GM04504 (cell line): ENCODE data around the gene ULK4.
"Not testable (repeated sequence)": the region's sequence is repeated elsewhere in the genome, so short reads cannot be mapped to it uniquely, and the experiment has no call there.

Experiments used
- DNase-seq: peaks from one replicate; pipeline ENCODE4 v3.0.0-alpha.2; 2012; ENCODE audit warnings: low read depth

Gene ULK4

DNA sequence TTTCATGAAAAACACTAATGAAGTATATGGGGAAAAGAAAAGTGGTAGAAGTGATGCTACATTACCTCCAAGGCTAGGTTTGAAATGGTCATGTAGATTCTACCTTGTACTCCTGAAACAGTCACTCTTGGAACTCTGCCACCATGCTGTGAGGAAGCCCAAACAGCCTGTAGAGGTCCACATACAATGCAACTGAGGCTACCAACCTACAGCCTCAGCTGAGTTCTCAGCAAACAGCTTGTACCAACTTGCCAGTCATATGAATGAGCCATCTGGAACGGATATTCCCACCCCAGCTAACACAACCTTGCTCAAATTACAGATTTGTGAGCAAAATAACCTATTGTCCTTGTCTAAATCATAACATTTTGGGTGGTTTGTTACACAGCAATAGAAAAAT, 193.5 kb downstream of the ULK4 start:
- no peak for DNase-seq

DNA sequence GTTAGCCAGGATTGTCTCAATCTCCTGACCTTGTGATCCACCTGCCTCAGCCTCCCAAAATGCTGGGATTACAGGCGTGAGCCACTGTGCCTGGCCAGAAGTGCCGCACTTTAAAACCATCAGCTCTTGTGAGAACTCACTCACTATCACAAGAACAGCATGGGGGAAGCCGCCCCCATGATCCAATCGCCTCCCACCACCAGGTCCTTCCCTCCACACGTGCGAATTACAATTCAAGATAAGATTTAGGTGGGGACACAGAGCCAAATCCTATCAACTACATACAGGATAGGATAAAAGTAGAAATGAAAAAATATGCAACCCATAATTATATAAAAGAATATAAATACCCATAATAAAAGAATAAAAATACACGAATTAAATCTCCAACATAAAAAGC, 199.0 kb downstream of the ULK4 start:
- DNase-seq, result not testable (repeated sequence)

DNA sequence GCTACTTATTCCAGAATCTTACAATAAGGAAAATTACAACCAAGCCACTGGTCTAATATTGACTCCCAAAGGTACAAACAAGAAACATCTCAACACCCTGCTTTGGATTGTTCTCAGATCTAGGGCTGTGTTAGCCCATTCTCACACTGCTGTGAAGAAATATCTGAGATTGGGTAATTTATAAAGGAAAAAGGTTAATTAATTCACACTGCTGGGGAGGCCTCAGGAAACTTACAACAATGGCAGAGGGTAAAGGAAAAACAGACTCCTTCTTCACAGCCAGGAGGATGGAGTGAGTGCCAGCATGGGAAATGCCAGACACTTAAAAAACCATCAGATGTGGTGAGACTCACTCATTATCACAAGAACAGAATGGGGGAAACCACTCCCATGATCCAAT, 208.3 kb downstream of the ULK4 start:
- DNase-seq, result no peak

DNA sequence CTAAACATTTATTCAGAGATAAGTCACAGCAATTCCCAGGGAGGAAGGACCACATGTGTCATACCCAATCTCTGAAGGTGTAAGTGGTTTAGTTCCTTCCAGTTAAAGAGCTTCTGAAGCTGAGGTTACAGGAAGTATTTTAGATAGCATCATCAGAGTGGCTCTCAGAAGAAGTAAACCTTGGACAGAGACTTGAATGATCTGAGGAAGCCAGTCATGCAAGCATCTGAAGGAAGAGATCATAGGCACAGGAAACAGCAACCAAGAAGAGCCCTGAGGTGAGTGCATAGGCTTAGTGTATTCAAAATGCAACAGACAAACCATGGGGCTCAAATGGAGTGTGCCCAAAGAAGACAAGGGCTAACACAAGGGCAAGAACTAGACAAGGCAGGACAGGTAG, 210.3 kb downstream of the ULK4 start:
- no peak for DNase-seq

DNA sequence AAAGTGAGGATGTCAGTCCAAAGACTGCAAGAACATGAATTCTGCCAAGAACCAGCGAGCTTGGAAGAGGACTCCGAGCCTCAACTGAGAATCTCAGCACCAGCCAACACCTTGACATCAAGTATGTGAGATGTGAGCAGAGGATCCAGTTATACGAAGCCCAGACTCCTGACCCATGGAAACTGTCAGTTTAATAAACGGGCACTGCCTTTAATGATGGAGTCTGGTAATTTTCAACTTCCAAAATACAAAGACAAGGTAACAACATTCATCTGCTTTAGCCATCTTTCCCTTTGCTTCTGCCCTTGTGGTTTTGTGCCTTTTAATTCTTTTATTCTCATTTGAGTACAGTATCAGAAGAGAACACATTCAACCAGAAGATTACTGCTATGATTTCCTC, 211.9 kb downstream of the ULK4 start:
- no peak for DNase-seq

DNA sequence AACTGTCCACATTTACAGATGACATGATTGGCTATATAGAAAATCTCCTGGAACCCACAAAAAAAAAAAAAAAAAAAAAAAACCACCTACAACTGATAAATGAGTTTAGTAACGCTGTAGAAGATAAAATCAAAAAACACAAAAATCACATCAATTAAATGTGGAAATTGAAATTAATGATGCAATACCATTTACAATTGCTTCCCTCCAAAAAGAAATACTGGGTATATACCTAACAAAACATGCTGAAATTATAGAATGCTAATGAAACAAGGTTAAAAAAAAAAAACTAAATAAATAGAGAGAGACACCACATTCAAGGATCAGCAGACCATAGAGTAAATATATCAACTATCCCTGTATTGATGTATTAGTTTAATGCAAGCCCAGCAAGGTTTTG, 215.7 kb downstream of the ULK4 start:
- DNase-seq, result no peak

DNA sequence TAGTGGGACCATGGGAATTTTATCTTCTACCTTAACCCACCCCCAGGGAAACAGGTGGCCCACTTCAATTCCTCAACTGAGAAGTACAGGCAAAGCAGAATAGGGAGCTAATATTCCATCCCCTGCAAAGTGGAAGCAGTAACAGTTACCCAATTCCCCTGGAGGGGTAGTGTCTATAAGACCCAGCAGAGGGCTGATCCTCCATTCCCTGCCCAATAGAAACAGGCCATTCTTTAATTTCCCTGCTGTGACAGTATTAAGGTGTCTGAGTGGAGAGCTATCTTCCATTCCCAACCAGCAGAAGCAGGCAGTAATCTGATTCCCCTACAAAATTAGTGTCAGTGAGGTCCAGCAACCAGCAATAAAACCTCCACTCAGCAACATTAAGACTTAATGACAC, 219.8 kb downstream of the ULK4 start:
- DNase-seq, result no peak

DNA sequence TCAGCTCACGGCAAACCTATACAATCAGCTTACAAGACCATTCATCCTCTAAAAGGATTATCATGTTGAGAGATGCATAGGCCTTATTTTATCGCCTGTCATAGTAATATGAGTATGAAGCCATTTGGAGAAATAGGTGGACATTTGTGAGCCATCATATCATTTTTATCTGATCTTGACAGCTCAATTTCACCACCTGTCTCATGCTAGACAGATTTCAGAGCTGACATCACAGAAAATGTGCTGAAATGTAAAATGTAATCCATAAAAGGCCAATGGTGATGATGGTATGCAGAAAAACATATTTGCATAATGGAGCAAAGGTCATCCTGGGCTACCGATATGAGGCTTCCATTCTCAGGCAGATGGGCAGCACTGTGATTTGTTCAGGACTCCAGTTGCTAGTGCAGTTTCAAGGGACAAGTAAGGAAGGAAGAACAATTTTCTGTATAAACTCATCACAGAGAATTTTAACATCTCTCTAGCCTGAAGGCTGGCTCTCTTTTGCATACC, 221.5 kb downstream of the ULK4 start:
- DNase-seq, result no peak

DNA sequence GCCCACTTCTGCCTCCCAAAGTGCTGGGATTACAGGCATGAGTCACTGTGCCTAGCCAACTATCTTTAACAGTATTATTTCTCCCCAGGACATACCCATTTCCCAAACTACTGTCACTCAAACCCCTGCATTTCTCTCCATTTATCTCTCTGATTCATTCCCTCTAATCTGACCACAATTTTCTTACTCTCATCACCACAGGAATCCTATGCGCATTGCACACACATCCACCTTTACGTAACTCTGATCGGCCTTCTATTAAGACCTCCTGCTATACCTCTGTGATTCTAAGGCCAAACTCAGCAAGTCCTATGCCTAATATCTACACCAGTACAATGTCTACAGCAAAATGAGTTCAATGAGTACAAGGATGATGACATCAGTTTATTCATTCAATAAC, 235.0 kb downstream of the ULK4 start:
- no peak for DNase-seq

DNA sequence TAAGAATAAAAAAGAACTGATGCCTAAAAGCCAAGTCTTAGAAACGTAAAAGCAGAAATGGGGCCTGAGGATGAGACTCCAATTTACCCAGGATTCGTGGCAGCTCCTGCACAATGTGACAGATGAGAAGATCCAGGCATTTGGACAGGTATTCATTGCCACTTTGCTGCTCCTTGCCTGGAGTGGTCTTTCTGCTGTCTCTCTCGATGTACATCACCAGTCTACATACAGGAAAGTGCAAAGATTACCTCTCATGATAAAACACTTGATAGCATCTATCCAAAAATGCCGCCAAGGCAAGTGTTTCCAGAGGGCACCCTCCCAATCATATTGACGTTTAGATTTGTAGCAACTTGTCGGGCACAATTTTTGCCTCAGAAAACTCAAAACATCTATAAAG, 244.3 kb downstream of the ULK4 start:
- no peak for DNase-seq

DNA sequence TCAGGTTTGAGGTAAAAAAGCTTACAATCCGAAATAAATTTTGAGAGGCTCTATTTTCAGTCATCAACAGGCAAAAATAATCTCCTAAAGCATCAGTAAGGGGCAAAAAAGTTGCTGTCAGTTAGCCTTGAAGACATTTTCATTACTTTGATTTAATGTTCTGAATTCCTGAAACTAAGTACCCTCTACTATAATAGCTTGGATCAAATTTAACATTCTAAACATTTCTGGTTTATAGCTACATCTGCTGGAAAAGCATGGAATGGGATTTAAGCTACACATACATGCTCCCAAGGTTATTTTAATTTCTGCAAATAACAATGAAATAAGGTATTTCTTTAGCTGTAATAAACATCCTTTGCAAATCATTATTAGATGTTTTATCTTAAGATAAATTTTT, 245.4 kb downstream of the ULK4 start:
- no peak for DNase-seq

DNA sequence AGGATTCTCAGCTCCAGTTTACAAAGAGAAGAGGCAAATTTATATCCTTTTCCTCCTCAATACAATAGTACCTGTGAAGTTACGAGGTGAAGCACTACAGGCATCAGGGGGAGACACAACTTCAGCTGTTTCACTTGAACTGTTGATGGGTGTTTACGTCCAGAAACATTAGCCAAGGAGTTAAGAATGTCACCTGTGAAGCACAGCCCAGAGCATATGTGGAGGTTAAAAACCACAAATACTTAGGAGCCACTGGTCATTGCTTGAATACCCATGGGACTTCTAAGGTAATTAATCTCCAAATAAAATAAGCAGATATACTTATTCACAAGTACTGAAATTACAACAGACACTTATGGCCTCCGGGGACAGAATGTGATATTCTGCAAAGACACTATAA, 246.5 kb downstream of the ULK4 start:
- DNase-seq, result no peak

DNA sequence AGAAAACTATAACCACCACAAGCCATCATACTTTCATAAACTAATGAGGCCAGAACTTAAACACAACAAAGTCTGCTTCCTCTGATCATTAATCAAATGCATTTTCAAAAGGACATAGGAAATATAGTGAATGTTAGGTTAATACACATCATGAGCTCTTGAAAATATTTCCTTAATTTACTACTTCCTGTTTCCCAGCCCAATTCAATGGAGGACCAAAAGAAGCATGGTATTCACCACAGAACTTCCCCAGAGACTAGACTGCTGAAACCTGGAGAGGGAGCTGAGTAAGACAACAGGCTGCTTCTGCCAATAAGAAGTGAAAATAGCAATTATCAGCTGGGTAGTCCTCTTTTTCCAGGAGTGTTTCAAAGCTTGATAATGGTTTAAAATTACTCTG, 250.3 kb downstream of the ULK4 start:
- peak; percentile 42 for DNase-seq

DNA sequence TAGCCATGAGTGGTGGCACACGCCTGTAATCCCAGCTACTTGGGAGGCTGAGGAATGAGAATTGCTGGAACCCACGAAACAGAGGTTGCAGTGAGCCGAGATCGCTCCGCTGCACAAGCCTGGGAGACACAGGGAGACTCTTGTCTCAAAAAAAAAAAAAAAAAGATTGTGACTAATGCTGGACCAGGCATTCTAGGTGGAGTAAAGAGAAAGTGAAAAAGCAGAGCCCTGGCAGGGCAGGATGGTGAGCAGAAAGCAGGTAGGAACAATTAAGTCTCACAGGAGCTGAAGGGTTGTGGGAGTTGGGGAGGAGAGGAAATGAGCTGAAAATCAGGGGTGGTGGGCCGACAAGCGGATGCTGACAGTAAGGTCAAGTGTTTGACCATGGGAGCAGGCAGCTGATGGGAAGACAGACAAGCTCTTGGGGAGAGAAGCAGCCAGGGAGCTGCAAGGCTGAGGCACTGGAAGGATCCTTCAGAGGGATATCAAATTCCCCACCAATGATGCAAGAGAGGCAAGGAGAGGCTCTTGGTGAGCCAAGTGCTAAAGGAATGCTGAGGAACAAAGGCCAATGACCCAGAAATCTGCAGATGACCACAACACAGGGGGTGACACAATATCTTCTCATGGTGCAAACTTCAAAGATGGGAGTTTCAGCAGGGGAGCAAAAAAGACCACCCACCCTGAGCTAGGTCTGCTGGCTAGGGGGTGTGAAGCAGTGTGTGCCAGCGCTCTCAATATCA, 251.1 kb downstream of the ULK4 start:
- peak; percentile 59 for DNase-seq

DNA sequence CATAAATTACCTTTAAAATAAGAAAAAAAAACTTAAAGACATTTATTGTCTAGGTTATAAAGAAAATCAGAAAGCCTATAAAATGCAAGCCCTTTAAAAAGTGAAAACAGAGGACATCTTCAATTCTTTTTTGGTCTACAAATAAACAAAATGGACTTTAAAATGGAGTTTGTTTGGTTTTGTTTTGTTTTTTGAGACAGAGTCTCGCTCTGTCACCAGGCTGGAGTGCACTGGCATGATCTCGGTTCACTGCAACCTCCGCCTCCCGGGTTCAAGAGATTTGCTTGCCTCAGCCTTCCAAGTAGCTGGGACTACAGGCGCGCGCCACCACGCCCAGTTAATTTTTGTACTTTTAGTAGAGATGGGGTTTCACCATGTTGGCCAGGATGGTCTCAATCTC, 252.7 kb downstream of the ULK4 start:
- DNase-seq, result not testable (repeated sequence)

DNA sequence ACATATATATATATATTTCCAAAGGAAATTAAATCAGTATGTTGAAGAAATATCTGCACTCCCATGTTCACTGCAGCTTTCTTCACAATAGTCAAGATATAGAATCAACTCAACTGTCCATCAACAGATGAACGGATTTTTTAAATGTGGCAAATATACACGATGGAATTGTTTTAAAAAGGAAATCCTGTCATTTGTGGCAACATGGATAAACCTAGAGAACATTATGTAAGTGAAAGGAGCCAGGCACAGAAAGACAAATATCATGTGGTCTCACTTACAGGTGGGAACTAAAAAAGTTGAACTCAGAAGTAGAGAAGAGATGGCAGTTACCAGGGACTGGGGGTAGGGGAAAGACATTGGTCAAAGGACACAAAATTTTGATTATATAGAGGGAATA, 253.7 kb downstream of the ULK4 start:
- DNase-seq, result no peak

DNA sequence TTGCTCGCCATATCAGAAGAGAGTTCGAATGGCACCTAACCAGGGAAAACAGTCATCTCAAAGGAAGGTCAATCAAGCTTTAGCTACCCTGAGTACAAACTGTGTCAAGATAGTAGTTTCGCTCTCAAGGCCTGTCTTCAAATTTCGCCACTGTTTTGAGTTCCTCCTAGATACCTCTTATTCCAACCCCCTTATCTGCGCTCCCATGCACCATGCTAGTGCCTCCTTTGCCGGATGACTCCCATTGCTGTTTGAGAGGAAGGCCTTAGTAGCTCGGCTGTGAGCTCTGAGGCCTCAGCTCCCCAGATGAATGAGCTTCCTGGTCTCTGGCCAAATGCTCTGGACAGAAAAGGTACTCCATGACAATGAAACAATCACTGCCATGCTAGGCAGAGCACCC, 256.0 kb downstream of the ULK4 start:
- DNase-seq, result no peak

DNA sequence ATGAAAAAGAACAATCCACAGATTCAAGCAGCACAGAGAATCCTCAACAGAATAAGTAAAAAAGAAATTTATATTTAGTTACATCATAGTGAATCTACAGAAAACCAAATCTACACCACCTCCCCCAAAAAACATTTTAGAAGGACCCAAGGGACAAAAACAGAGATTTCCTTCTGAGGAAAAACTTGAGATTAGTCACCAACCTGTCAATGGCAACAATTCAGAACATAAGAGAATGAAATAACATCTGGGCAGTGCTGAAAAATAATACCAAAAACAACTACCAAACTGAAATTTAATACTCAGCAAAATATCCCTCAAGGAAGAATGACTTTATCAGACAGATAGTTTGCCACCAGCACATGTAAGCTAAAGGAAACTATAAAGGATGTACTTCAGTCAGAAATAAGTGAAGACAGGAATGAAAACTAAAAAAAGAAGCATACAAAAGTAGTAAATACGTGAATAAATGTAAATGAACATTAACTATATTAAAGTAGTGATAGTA, 260.7 kb downstream of the ULK4 start:
- DNase-seq, result no peak

DNA sequence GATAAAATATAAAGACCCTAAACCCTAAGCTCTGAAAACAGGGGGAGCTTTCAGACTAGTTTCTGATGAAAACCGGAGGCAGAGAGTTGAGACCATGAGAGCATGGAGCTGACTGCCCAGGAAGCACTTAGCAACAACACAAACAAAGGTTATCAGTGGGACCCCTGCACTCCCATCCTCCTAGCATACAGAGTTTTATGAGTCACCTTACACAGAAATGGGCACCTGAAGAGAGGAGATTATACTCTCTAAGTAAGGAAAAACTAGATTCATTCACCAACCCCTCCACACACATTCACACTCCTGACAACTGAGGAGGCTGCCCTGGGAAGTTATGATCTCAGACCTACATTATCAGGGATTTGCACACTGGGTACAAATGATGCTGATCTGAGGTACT, 261.7 kb downstream of the ULK4 start:
- no peak for DNase-seq

DNA sequence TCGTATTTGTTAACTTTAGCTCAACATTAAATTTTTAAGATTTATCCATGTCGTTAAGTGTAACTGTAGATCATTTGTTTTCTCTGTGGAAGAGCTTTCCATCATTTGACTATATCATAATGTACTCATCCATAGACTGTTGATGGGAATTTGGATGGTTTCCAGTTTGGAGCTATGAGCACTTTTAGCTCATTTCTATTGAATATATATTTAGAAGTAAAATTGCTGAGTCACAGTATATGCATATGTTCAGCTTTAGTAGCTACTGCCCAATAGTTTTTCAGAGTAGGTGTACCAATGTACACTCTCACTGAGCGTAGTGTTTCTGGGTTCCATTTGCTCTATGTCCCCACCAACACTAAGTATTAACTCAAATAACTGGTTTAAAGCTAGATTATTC, 263.0 kb downstream of the ULK4 start:
- no peak for DNase-seq

DNA sequence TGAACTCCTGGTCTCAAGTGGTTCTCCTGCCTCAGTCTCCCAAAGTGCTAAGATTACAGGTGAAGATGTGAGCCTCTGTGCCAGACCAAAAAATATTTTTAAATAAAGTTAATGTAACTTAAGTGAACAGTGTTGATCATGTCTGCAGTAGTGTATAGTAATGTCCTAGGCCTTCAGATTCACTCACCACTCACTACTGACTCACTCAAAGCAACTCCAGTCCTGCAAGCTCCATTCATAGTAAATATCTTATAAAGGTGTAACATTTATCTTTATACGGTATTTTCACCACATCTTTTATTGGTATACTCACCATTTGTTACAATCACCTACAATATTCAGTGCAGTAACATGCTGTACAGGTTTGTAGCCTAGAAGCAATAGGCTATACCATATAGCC, 264.2 kb downstream of the ULK4 start:
- DNase-seq, result no peak

DNA sequence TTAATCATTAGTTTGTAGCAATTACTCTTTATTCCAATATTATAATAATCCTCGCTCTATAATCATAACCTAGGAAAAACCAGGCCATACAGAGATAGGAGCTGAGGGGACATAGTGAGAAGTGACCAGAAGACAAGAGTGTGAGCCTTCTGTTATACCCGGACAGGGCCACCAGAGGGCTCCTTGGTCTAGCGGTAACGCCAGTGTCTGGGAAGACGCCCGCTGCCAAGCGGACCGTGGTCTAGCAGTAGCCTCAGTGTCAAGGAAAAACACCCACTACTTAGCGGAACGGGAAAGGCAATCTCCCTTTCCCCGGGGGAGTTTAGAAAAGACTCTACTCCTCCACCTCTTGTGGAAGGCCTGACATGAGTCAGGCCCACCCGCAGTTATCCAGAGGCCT, 266.1 kb downstream of the ULK4 start:
- DNase-seq, result not testable (repeated sequence)

DNA sequence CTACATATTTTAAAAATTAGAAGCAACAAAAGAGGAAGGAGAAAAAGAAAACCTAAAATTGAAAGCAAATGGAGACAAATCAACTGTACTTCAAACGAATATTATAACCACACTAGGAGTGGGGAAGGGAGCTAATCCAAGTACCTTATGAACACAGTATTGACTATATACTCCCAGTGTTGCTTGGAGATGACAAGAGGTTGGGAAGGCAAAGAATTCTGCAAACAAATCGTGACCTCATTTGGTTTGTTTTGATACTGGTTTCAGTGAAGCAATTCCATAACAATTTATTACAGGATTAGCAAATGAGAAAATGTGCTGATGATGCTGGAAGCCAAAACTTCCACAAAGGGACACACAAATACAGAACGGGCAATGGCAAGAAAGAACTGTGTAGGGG, 268.1 kb downstream of the ULK4 start:
- no peak for DNase-seq
